Astrocyte (in vitro differentiated cells and primary cell): ENCODE data around the gene PDLIM1. TPM values are rescaled to one million over a fixed set of nuclear protein-coding genes. Genes with fewer than 3 reads are reported as not detected.
"Not testable (repeated sequence)": the region's sequence is repeated elsewhere in the genome, so short reads cannot be mapped to it uniquely, and the experiment has no call there.

Experiments
- DNase-seq: peaks from one replicate; pipeline ENCODE4 v3.0.0-alpha.2; 2010; ENCODE audit warnings: low read depth
- FAIRE-seq: peaks from 2 replicates; lab custom pipeline; 2011; peaks lifted over from hg19 to GRCh38; lab: Jason Lieb, UNC
- H2AFZ ChIP-seq: 2 replicates; pipeline ENCODE4 v1.6.0; 2012; ENCODE audit warnings: low read depth, low read length, inconsistent platforms
- H3K27ac ChIP-seq: 2 replicates; pipeline ENCODE4 v1.5.1; 2011; ENCODE audit warnings: low read depth, low read length, inconsistent platforms
- H3K27me3 ChIP-seq: 2 replicates; pipeline ENCODE4 v1.6.0; 2011; ENCODE audit warnings: low read length, inconsistent platforms; ENCODE audit not compliant: insufficient read depth
- H3K36me3 ChIP-seq: 2 replicates; pipeline ENCODE4 v1.5.1; 2011; ENCODE audit warnings: low read length, inconsistent platforms; ENCODE audit not compliant: insufficient read depth
- H3K4me1 ChIP-seq: 2 replicates; pipeline ENCODE4 v1.5.1; 2011; ENCODE audit warnings: low read length, inconsistent platforms; ENCODE audit not compliant: insufficient read depth
- H3K4me2 ChIP-seq: 2 replicates; pipeline ENCODE4 v1.6.0; 2012; ENCODE audit warnings: low read length, inconsistent platforms
- H3K4me3 ChIP-seq: 2 replicates; pipeline ENCODE4 v1.5.1; 2011; ENCODE audit warnings: low read depth, mild to moderate bottlenecking, low read length, inconsistent platforms; ENCODE audit not compliant: insufficient read depth
- H3K79me2 ChIP-seq: 2 replicates; pipeline ENCODE4 v1.6.0; 2012; ENCODE audit warnings: mild to moderate bottlenecking, low read length, inconsistent platforms; ENCODE audit not compliant: insufficient read depth
- H3K9ac ChIP-seq: 2 replicates; pipeline ENCODE4 v1.6.0; 2012; ENCODE audit warnings: mild to moderate bottlenecking, low read length, inconsistent platforms
- H3K9me3 ChIP-seq: 2 replicates; pipeline ENCODE4 v1.5.1; 2012; ENCODE audit warnings: low read depth, mild to moderate bottlenecking, low read length, inconsistent platforms; ENCODE audit not compliant: insufficient read depth
- H4K20me1 ChIP-seq: 2 replicates; pipeline ENCODE4 v1.6.0; 2012; ENCODE audit warnings: low read length, inconsistent platforms; ENCODE audit not compliant: insufficient read depth
- H3K27ac Mint-ChIP-seq: one replicate; pipeline ENCODE4 v1.8.0; 2021; ENCODE audit warnings: mild to moderate bottlenecking, mixed read lengths; ENCODE audit not compliant: unreplicated experiment
- H3K27me3 Mint-ChIP-seq: one replicate; pipeline ENCODE4 v1.8.0; 2021; ENCODE audit warnings: low read depth, mixed read lengths; ENCODE audit not compliant: unreplicated experiment
- H3K36me3 Mint-ChIP-seq: one replicate; pipeline ENCODE4 v1.8.0; 2021; ENCODE audit warnings: low read depth, mixed read lengths; ENCODE audit not compliant: unreplicated experiment
- H3K4me1 Mint-ChIP-seq: one replicate; pipeline ENCODE4 v1.8.0; 2021; ENCODE audit warnings: low read depth, mixed read lengths; ENCODE audit not compliant: unreplicated experiment
- H3K4me3 Mint-ChIP-seq: one replicate; pipeline ENCODE4 v1.8.0; 2021; ENCODE audit warnings: mild to moderate bottlenecking, moderate library complexity, mixed read lengths; ENCODE audit not compliant: unreplicated experiment
- H3K9me3 Mint-ChIP-seq: one replicate; pipeline ENCODE4 v1.8.0; 2021; ENCODE audit warnings: mild to moderate bottlenecking, mixed read lengths; ENCODE audit not compliant: unreplicated experiment
- EZH2 ChIP-seq: IDR thresholded peaks from 2 replicates; pipeline ENCODE4 v1.6.1; 2012; ENCODE audit warnings: mild to moderate bottlenecking, low read length, inconsistent platforms; ENCODE audit not compliant: insufficient read depth
- total RNA-seq: library from RNA; stranded (reverse); gene quantifications from 2 replicates; pipeline ENCODE4 v1.2.1, GENCODE V29; 2021
- TF ChIP-seq, protein P1 (sequence below): IDR thresholded peaks from 2 replicates; pipeline ENCODE4 v1.5.1; 2011; ENCODE audit warnings: low read depth, mild to moderate bottlenecking, inconsistent platforms, low read length, moderate library complexity; ENCODE audit not compliant: insufficient read depth

PDLIM1 gene
- total RNA-seq, 1 donor from 2014 or later = 320 TPM

DNA sequence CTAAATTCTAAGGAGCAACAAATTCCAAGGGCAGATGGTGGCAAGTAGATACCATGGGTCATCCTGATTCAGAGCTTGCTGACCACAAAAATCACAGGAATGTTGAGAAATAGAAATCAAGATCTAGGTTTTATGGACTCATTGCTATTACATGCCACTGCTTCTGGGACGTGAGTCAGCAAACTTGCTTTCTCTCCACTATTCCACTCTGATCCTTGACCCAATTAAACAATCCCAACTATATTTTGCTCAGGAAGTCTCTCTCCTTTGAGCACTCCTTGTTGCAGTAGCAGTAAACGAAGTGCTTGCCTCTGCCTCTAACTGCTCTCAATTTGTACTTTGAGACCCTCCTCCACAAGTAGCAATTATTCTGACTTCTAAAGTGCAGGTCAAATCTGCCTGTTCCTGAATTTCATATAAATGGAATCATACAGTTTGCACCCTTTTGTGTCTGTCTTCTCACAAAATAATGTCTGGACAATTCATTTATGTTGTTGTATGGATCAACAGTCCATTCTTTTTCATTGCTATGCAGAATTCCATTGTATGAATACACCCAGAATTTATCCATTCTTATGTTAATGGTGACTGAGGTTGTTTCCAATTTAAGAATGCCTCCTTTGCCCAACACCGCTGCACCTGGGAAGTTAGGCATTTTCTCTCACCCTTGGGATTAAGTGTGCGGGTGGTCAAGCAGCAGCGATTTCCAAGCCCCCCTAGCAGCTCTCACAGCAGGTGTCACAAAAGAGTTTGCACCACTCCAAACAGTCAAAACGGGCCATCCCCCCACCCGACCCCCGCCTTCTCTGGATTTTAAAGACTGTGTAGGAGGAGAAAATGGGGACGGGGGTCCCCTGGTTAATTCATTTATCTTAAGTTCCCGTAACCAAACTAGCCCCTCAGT lies 60.8 kb downstream of the PDLIM1 start:
- peak overlapping the region; percentile 70 for H3K4me2 ChIP-seq
- Mint-ChIP-seq H3K27me3 (no peaks in the 10 kb centered on the region), H3K4me3 (peak overlapping the region; percentile 77), H3K27ac (peak overlapping the region; percentile 100), H3K9me3 (no peaks in the 10 kb centered on the region), H3K36me3 (peaks cover 12% of the 10 kb centered on the region), H3K4me1 (peaks cover 44% of the 10 kb centered on the region)
- TF ChIP-seq EZH2 = no peak
- TF ChIP-seq, protein P1, sequence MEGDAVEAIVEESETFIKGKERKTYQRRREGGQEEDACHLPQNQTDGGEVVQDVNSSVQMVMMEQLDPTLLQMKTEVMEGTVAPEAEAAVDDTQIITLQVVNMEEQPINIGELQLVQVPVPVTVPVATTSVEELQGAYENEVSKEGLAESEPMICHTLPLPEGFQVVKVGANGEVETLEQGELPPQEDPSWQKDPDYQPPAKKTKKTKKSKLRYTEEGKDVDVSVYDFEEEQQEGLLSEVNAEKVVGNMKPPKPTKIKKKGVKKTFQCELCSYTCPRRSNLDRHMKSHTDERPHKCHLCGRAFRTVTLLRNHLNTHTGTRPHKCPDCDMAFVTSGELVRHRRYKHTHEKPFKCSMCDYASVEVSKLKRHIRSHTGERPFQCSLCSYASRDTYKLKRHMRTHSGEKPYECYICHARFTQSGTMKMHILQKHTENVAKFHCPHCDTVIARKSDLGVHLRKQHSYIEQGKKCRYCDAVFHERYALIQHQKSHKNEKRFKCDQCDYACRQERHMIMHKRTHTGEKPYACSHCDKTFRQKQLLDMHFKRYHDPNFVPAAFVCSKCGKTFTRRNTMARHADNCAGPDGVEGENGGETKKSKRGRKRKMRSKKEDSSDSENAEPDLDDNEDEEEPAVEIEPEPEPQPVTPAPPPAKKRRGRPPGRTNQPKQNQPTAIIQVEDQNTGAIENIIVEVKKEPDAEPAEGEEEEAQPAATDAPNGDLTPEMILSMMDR = no peak
- H3K27me3 ChIP-seq = no peaks in the 10 kb centered on the region
- H3K9me3 ChIP-seq = no peaks in the 10 kb centered on the region
- DNase-seq (peak; percentile 98), FAIRE-seq (peak; percentile 95)
- peak overlapping the region; percentile 88 for H3K27ac ChIP-seq
- no peaks in the 10 kb centered on the region for H3K36me3 ChIP-seq
- H3K4me1 ChIP-seq = peaks cover 23% of the 10 kb centered on the region
- peak overlapping the region; percentile 62 for H3K9ac ChIP-seq
- no peak overlapping the region for H2AFZ ChIP-seq
- no peaks in the 10 kb centered on the region for H3K79me2 ChIP-seq
- peak overlapping the region; percentile 38 for H3K4me3 ChIP-seq
- H4K20me1 ChIP-seq = no peaks in the 10 kb centered on the region

DNA sequence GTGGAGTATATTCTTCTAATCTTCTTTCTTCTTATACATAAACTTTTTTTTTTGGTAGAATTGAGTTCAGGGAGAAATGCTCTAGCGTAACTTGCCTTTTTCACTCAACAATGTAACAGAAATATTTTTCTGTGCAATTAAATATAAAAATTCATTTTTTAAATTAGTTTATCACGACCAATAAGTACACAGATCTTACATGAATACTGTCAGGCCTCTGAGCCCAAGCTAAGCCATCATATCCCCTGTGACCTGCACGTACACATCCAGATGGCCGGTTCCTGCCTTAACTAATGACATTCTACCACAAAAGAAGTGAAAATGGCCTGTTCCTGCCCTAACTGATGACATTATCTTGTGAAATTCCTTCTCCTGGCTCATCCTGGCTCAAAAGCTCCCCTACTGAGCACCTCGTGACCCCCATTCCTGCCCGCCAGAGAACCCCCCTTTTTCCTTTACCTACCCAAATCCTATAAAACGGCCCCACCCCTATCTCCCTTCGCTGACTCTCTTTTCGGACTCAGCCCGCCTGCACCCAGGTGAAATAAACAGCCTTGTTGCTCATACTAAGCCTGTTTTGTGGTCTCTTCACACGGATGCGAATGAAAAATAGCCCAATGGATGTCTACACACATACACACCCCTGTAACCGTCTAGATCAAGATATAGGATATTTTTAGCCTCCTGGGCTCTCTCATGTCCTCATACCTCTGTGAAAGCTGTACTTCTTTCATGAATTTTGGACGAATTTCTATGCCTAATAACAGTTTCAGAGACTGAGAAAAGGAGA lies 61.7 kb downstream of the PDLIM1 start:
- FAIRE-seq, H3K79me2 ChIP-seq, H3K27me3 Mint-ChIP-seq, H3K27me3 ChIP-seq, H4K20me1 ChIP-seq, H2AFZ ChIP-seq, H3K9me3 Mint-ChIP-seq, H3K9me3 ChIP-seq, H3K4me3 ChIP-seq, DNase-seq, H3K36me3 ChIP-seq: not testable (repeated sequence)
- H3K4me1 ChIP-seq = peaks cover 23% of the 10 kb centered on the region
- Mint-ChIP-seq H3K36me3 (peaks cover 12% of the 10 kb centered on the region), H3K27ac (peak overlapping the region; percentile 100), H3K4me3 (peak overlapping the region; percentile 17), H3K4me1 (peaks cover 44% of the 10 kb centered on the region)
- peak overlapping the region; percentile 58 for H3K9ac ChIP-seq
- peak overlapping the region; percentile 70 for H3K4me2 ChIP-seq
- peak overlapping the region; percentile 88 for H3K27ac ChIP-seq

DNA sequence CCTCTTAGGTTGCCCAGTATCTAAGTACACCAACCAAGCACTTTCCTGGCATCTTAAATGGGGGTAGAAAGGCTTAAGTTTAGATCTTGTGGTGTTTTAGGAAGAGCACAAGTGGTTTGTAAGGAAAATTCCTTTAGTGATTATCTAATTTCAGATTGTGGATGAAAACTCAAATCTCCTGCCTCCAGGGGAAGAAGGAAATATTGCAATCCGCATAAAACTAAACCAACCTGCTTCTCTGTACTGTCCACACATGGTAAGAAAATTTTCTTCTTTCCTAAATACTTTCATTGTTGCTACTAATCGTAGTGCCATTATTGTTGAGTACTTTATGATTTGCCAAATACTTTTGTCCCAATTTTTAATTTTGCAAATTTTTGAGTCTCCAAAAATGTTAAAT lies 65.7 kb downstream of the PDLIM1 start:
- Histone ChIP-seq H3K4me1 (peaks cover 25% of the 10 kb centered on the region), H3K4me3 (no peak overlapping the region), H3K79me2 (no peaks in the 10 kb centered on the region), H3K27me3 (no peaks in the 10 kb centered on the region), H3K4me2 (no peak overlapping the region), H3K9ac (no peak overlapping the region), H3K9me3 (no peaks in the 10 kb centered on the region), H3K36me3 (no peaks in the 10 kb centered on the region), H3K27ac (no peak overlapping the region), H2AFZ (no peak overlapping the region), H4K20me1 (no peaks in the 10 kb centered on the region)
- Mint-ChIP-seq H3K36me3 (peaks cover 6% of the 10 kb centered on the region), H3K4me1 (peaks cover 34% of the 10 kb centered on the region), H3K9me3 (no peaks in the 10 kb centered on the region), H3K27ac (no peak overlapping the region), H3K4me3 (no peak overlapping the region), H3K27me3 (no peaks in the 10 kb centered on the region)
- TF ChIP-seq EZH2 = no peak
- TF ChIP-seq, protein P1 = no peak
- no peak for FAIRE-seq
- no peak for DNase-seq
